KG1 (cell line): Measurements from ENCODE around the gene CACTIN.
A peak's percentile ranks its signal among the peaks of the same experiment; 100 is the strongest.
"Not testable (repeated sequence)": the region's sequence is repeated elsewhere in the genome, so short reads cannot be mapped to it uniquely, and the experiment has no call there.

Source experiments
- DNase-seq: peaks from one replicate; lab custom pipeline; 2025; lab: John Stamatoyannopoulos, UW

CACTIN gene

GRCh38 chr19:3586707-3587346, 39.8 kb downstream of the CACTIN start:
- no peak for DNase-seq

DNA sequence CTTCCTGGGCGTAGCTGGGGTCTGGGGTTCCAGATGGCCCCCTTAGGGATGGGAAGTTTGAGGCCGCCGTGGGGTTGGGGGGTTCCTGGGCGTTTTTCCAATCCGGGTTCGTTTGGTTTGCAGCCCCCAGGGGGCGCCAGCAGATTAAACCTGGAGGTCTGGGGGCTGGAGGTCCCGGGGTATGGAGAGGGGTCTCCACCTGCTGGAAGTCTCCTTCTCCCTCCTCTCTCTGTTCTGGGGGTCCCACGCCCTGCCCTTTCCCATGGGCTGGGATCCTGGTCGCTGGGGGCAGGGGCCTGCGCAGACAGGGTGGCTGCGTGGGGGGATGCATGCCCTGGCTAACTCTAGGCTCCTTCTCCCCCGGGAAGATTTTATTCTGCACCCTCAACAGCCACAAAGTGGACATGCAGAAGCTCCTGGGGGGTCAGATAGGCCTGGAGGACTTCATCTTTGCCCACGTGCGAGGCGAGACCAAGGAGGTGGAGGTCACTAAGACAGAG, 40.4 kb downstream of the CACTIN start:
- DNase-seq = peak; percentile 32

DNA sequence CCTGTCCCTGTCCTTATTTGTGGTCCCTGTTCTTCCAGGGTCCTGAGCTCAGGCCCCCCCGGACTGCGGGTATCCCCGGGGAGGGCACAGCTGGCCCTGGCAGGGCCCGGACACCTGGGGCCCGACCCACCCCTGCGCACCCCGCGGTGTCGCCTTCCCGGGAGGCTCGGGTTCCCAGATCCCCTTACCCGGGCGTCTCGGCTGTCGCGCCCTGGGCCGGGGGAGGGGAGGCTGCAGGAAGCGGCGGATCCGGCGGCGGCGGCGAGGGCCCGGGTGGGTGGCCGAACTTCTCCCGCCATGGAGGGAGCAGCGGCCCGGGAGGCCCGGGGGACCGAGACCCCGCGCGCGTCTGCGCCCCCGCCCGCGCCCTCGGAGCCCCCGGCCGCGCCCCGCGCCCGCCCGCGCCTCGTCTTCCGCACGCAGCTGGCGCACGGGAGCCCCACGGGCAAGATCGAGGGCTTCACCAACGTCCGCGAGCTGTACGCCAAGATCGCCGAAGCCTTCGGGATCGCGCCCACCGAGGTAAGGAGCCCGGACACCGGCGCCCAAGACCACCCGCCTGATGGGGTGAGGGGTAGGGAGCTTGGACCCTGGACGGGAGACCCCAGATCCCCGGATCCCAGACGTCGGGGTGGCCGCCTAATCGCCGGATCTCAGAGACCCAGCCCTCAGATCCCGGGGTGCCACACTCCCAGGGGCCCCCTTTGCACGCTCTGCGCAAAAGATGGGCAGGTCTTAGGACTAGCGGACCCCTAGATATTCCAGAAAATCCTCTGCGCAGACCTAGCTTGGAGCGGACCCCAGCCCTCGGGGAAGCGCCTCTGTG, 41.1 kb downstream of the CACTIN start, which contains the start of gene GIPC3:
GIPC3 (plus strand) TSS at position 178 of the 826 bp plus-strand sequence; CDS start at position 298, 120 bp downstream.
- no peak for DNase-seq

DNA sequence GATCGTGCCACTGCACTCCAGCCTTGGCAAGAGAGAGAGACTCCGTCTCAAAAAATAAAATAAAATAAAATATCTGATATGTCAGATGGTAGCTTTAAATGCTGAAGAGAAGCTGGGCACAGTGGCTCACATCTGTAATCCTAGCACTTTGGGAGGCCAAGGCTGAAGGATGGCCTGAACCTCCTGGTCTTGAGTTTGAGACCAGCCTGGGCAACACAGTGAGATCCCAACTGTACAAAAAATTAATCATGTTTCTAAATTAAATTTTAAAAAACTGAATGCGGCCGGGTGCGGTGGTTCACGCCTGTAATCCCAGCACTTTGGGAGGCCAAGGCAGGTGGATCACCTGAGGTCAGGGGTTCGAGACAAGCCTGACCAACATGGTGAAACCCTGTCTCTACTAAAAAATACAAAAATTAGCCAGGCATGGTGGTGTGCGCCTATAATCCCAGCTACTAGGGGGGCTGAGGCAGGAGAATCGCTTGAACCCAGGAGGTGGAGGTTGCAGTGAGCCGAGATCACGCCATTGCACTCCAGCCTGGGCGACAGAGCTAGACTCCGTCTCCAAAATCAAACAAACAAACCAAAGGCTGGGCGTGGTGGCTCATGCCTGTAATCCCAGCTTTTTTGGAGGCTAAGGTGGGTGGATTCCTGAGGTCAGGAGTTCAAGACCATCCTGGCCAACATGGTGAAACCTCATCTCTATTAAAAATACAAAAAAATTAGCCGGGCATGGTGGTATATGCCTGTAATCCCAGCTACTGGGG, 42.4 kb downstream of the CACTIN start:
- DNase-seq = not testable (repeated sequence)

DNA sequence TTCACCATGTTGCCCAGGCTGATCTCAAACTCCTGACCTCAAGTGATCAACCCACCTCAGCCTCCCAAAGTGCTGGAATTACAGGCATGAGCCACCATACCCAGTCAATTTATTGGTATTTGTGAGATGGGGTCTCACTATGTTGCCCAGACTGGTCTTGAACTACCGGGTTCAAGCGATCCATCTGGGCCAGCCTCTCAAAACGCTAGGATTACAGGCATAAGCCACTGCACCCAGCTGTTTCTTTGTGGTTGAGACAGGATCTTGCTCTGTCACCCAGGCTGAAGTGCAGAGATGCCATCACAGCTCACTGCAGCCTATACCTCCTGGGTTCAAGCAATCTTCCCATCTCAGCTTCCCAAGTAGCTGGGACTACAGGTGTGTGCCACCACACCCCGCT, 44.8 kb downstream of the CACTIN start:
- DNase-seq = not testable (repeated sequence)

GRCh38 chr19:3580156-3580934, 46.2 kb downstream of the CACTIN start:
- DNase-seq = no peak

DNA sequence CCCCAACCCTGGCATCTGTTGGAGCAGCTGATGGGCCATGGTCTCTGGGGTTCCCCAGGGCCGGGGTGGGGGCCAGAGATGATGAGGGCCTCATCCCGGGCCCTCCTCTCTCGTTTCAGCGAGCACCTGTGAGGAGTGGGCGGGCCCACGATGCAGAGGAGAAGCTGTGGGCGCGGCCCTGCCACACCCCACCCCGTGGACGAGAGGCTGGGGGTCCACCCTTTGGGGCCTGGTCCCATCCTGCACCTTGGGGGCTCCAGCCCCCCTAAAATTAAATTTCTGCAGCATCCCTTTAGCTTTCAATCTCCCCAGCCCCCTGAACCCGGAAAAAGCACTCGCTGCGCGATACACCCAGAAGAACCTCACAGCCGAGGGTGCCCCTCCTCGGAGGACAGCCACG, 48.2 kb downstream of the CACTIN start:
- no peak for DNase-seq

- no peak for DNase-seq
Observed at GRCh38 chr19:3577723-3578344, 48.8 kb downstream of the CACTIN start.

- no peak for DNase-seq
Observed at GRCh38 chr19:3576696-3577443, 49.7 kb downstream of the CACTIN start.

DNA sequence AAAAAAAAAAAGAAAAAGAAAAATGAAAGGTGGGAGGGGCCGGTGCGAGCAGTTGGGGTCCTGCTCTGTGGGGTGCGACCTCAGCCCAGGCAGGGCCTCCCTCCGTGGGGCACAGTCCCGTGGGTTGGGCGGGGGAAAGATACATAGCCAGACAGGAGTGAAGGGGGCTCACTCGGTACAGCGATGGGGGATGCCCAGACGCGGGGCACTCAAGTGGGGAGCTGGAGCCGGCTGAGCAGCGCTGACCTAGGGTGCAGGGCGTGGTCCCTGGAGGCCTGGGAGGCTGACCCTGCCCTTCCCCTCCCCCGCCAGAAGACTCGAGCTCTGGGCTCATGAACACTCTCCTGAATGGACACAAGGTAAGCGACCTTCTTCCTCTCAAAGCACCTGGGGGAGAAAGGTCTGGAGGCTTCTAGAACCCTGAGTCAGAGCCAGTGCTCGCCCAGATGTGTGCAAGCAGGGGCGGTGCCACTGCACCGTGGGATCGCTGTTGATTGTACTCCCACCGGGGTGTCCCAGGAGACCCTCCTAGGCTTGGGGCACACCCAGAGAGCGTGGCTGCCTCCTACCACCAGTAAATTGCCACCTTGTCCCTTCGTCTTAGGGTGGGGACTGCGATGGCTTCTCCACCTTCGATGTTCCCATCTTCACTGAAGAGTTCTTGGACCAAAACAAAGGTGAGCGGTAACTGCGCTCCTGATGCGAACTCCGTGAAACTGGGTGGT, 50.5 kb downstream of the CACTIN start:
- DNase-seq = no peak

GRCh38 chr19:3575260-3575741, 51.3 kb downstream of the CACTIN start:
- DNase-seq = no peak

DNA sequence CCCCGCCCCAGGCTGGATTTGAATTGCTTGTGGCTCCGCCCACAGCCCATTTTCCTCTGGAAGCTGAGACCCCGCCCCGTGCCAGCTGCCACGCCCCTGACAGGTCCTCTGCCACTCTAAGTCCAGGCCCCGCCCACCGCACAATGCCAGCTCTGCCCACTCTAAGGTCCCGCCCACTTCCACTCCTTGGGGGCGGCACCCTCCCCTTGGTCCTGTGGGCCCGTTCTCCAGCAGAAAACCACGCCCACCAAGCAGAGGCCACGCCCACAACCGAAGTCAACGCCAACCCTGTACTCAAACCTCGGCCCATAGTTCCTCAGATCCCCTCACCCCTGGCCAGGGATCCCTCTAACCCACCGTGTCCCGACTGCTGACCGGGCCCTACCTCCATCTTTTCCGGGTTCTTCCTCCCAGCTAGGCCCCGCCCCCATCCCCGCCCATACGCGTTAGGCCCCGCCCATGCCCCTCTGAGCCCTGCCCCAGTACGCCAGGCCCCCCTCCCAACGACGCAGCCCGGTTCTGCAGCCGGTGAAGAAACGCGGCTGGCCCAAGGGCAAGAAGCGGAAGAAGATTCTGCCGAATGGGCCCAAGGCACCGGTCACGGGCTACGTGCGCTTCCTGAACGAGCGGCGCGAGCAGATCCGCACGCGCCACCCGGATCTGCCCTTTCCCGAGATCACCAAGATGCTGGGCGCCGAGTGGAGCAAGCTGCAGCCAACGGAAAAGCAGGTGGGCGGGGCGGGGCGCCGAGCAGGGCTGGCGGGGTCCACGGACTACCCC, 52.5 kb downstream of the CACTIN start:
- DNase-seq = peak; percentile 58

- no peak for DNase-seq
Observed at GRCh38 chr19:3573162-3573857, 53.3 kb downstream of the CACTIN start.

- DNase-seq = no peak
Observed at GRCh38 chr19:3572855-3573161, 53.8 kb downstream of the CACTIN start, which contains the start of gene HMG20B. TSS of gene HMG20B (plus strand) at chr19:3572944. CDS start at chr19:3573310, 366 bp downstream.

DNA sequence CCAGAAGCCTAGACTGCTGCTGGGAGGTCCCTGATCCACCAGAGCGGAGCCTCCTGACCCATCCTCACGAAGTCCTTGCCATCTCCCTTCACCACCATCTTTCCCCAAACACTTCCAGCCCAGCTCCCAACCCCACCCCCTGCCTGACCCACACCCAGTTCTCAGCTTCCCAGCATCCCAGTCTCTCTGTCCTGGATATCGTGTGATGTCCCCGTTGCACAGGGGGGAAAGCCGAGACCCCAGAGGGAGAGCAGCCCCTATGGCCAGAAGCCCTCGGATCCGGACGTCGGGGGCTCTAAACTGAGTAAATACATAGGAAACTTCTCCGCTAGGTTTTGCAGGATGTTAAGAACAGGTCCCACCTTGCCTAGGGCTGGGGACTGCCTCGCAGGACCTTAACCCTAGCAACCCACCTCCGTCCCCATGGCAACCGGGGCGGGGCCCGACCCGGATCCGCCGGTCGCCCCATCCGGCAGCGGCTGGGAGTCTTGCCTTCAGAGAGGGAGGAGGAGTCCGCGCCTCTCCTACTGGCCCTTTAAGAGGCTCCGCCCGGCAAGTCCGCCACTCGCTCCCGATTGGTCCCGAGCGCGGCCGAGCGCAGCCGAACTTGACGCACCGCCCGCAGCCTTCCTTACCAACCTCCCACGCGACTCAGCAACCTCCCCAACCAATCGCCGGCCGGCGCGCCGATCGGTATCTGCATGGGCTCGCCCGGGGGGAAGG, 54.3 kb downstream of the CACTIN start:
- peak; percentile 91 for DNase-seq

DNA sequence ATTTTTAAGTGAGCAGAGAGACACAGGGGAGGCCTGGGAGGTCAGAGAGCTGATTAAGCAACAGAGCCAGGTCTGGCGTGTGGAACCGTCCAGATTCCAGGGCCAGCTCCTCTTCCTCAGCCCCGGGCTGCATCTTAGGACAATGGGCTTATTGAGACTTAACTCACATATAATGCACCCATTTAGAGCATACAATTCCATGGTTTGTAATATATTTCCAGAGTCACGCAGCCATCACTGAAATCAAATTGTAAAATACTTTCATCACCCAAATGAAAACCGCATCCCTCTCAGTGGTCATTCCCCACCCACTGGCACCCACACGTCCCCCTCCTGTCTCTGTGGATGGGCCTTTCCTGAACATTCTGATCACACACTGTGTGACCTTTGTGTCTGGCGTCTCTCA, 56.0 kb downstream of the CACTIN start:
- no peak for DNase-seq

- not testable (repeated sequence) for DNase-seq
Observed at GRCh38 chr19:3570042-3570441, 56.5 kb downstream of the CACTIN start.

GRCh38 chr19:3565139-3565538, 61.5 kb downstream of the CACTIN start:
- no peak for DNase-seq
